IMR-90 (cell line): ENCODE results near the gene PTPN4. TPM values are rescaled to one million over a fixed set of nuclear protein-coding genes. Genes with fewer than 3 reads are reported as not detected.

ENCODE experiments used
- ATAC-seq: fragments of 200-7000 bp; cut with Tn5 transposase; 2 replicates; pipeline ENCODE4 v1.9.1; 2020; ENCODE audit warnings: low read depth, mild to moderate bottlenecking, moderate library complexity
- BruUV-seq: library from RNA; stranded (reverse); fragments of 400-500 nt; replicated peaks from 2 replicates; lab custom pipeline; 2021; lab: Mats Ljungman, UMichigan
- CTCF ChIA-PET: fragments of 300-600 bp; formaldehyde crosslinking; extraction: SDS; loops from one replicate; lab custom pipeline; 2021; ENCODE audit warnings: antibody characterized with exemption; lab: Yijun Ruan, JAX
- POLR2A ChIA-PET: fragments of 300-600 bp; sonication (Branson Sonifier 250); formaldehyde crosslinking; loops from one replicate; lab custom pipeline; 2022; ENCODE audit warnings: antibody characterized with exemption; ENCODE audit not compliant: unreplicated experiment; lab: Charles Lee
- DNase-seq: peaks from one replicate; pipeline ENCODE4 v3.0.0; 2013
- H2AFZ ChIP-seq: replicated peaks from 2 replicates; pipeline ENCODE3; 2013; ENCODE audit warnings: low read length, mild to moderate bottlenecking; ENCODE audit not compliant: poor library complexity
- H2AK5ac ChIP-seq: 2 replicates; pipeline ENCODE4 v1.6.1; 2013; ENCODE audit warnings: low read depth, low read length, inconsistent platforms
- H2AK9ac ChIP-seq: replicated peaks from 2 replicates; pipeline ENCODE3; 2013; ENCODE audit warnings: mild to moderate bottlenecking, low read depth, low read length, moderate library complexity; ENCODE audit not compliant: poor library complexity
- H2BK120ac ChIP-seq: 2 replicates; pipeline ENCODE4 v1.6.1; 2013; ENCODE audit warnings: low read depth, low read length, inconsistent platforms
- H2BK15ac ChIP-seq: 3 replicates; pipeline ENCODE4 v1.6.1; 2013; ENCODE audit warnings: low read depth, low read length, inconsistent platforms
- H2BK20ac ChIP-seq: 2 replicates; pipeline ENCODE4 v1.6.1; 2013; ENCODE audit warnings: low read depth, mild to moderate bottlenecking, inconsistent platforms, low read length, moderate library complexity
- H2BK5ac ChIP-seq: 2 replicates; pipeline ENCODE4 v1.6.1; 2013; ENCODE audit warnings: mild to moderate bottlenecking, low read depth, low read length, inconsistent platforms; ENCODE audit not compliant: poor library complexity, severe bottlenecking
- H3K14ac ChIP-seq: replicated peaks from 2 replicates; pipeline ENCODE4 v1.6.1; 2013; ENCODE audit warnings: low read depth, low read length, inconsistent platforms
- H3K18ac ChIP-seq: 2 replicates; pipeline ENCODE4 v1.6.1; 2013; ENCODE audit warnings: low read depth, low read length, control low read depth
- H3K23ac ChIP-seq: 2 replicates; pipeline ENCODE4 v1.6.1; 2013; ENCODE audit warnings: low read depth, low read length, inconsistent platforms
- H3K27ac ChIP-seq: 2 replicates; pipeline ENCODE4 v1.5.1; 2013; ENCODE audit warnings: mild to moderate bottlenecking, control low read depth, low read length; ENCODE audit not compliant: insufficient read depth
- H3K27me3 ChIP-seq: 2 replicates; pipeline ENCODE4 v1.6.1; 2013; ENCODE audit warnings: low read length; ENCODE audit not compliant: control insufficient read depth, insufficient read depth
- H3K36me3 ChIP-seq: 2 replicates; pipeline ENCODE4 v1.6.1; 2013; ENCODE audit warnings: low read length, mixed read lengths; ENCODE audit not compliant: control insufficient read depth, insufficient read depth
- H3K4ac ChIP-seq: 2 replicates; pipeline ENCODE4 v1.6.1; 2013; ENCODE audit warnings: low read depth, low read length, inconsistent platforms
- H3K4me1 ChIP-seq: 2 replicates; pipeline ENCODE4 v1.6.1; 2013; ENCODE audit warnings: low read length, mixed read lengths; ENCODE audit not compliant: control insufficient read depth, insufficient read depth
- H3K4me2 ChIP-seq: 2 replicates; pipeline ENCODE4 v1.6.1; 2013; ENCODE audit warnings: low read depth, mild to moderate bottlenecking, control low read depth, low read length, moderate library complexity
- H3K4me3 ChIP-seq: 2 replicates; pipeline ENCODE4 v1.5.1; 2013; ENCODE audit warnings: low read depth, mild to moderate bottlenecking, control low read depth, low read length, moderate library complexity; ENCODE audit not compliant: insufficient read depth
- H3K56ac ChIP-seq: 2 replicates; pipeline ENCODE4 v1.6.1; 2013; ENCODE audit warnings: low read length, inconsistent platforms; ENCODE audit not compliant: insufficient read depth; ENCODE audit errors: extremely low read depth
- H3K79me1 ChIP-seq, 2 experiments: 2 replicates each; pipeline ENCODE4 v1.6.1; 2013; ENCODE audit warnings: low read length in 2 of 2, inconsistent platforms in 1 of 2, low read depth in 1 of 2
- H3K9ac ChIP-seq: 2 replicates; pipeline ENCODE4 v1.6.1; 2013; ENCODE audit warnings: low read depth, low read length, control low read depth
- H3K9me1 ChIP-seq: 2 replicates; pipeline ENCODE4 v1.6.1; 2013; ENCODE audit warnings: low read length, inconsistent platforms; ENCODE audit not compliant: insufficient read depth
- H3K9me3 ChIP-seq: 2 replicates; pipeline ENCODE4 v1.6.1; 2013; ENCODE audit warnings: low read length; ENCODE audit not compliant: control insufficient read depth, insufficient read depth
- H4K20me1 ChIP-seq: 2 replicates; pipeline ENCODE4 v1.6.1; 2013; ENCODE audit warnings: low read length, inconsistent platforms; ENCODE audit not compliant: insufficient read depth
- H4K5ac ChIP-seq: 2 replicates; pipeline ENCODE4 v1.6.1; 2013; ENCODE audit warnings: mild to moderate bottlenecking, low read depth, low read length, control low read depth
- H4K8ac ChIP-seq, 2 experiments: 2 replicates each; pipeline ENCODE4 v1.6.1; 2013; ENCODE audit warnings: low read depth in 2 of 2, low read length in 2 of 2, control low read depth in 1 of 2, inconsistent platforms in 1 of 2
- H4K91ac ChIP-seq: 2 replicates; pipeline ENCODE4 v1.6.1; 2013; ENCODE audit warnings: low read depth, low read length, inconsistent platforms; ENCODE audit not compliant: insufficient read depth
- BHLHE40 ChIP-seq: fragments of 150-350 bp; IDR thresholded peaks from 2 replicates; pipeline ENCODE4 v1.6.1; 2016; ENCODE audit warnings: mild to moderate bottlenecking, low read depth, low read length
- CEBPB ChIP-seq: IDR thresholded peaks from 2 replicates; pipeline ENCODE4 v1.6.1; 2012; ENCODE audit warnings: low read depth, low read length, improper control_type of control experiment
- CHD1 ChIP-seq: IDR thresholded peaks from 2 replicates; pipeline ENCODE4 v1.6.1; 2012; ENCODE audit warnings: low read depth, low read length, improper control_type of control experiment
- FOS ChIP-seq: fragments of 150-350 bp; IDR thresholded peaks from 2 replicates; pipeline ENCODE4 v1.6.1; 2016; ENCODE audit warnings: low read depth, low read length
- MAFK ChIP-seq: IDR thresholded peaks from 2 replicates; pipeline ENCODE4 v1.6.1; 2012; ENCODE audit warnings: low read depth, low read length, improper control_type of control experiment
- MAZ ChIP-seq: IDR thresholded peaks from 2 replicates; pipeline ENCODE4 v1.6.1; 2012; ENCODE audit warnings: low read depth, mild to moderate bottlenecking, low read length, improper control_type of control experiment, moderate library complexity, borderline replicate concordance
- MXI1 ChIP-seq: IDR thresholded peaks from 2 replicates; pipeline ENCODE4 v1.6.1; 2012; ENCODE audit warnings: low read depth, mild to moderate bottlenecking, low read length, moderate library complexity, borderline replicate concordance
- NFE2L2 ChIP-seq: fragments of 150-350 bp; IDR thresholded peaks from 2 replicates; pipeline ENCODE4 v1.6.1; 2016; ENCODE audit warnings: low read depth, mild to moderate bottlenecking, low read length
- POLR2A ChIP-seq: IDR thresholded peaks from 2 replicates; pipeline ENCODE4 v1.6.1; 2012; ENCODE audit warnings: mild to moderate bottlenecking, low read depth, low read length
- RAD21 ChIP-seq: IDR thresholded peaks from 2 replicates; pipeline ENCODE4 v1.6.1; 2012; ENCODE audit warnings: low read length, improper control_type of control experiment
- RCOR1 ChIP-seq: IDR thresholded peaks from 2 replicates; pipeline ENCODE4 v1.6.1; 2012; ENCODE audit warnings: mild to moderate bottlenecking, low read length, improper control_type of control experiment; ENCODE audit not compliant: insufficient replicate concordance
- RFX5 ChIP-seq: IDR thresholded peaks from 2 replicates; pipeline ENCODE4 v1.8.0; 2012; ENCODE audit warnings: low read depth, mild to moderate bottlenecking, low read length, moderate library complexity
- SMC3 ChIP-seq: fragments of 150-350 bp; IDR thresholded peaks from 2 replicates; pipeline ENCODE4 v1.6.1; 2016; ENCODE audit warnings: low read depth, mild to moderate bottlenecking, antibody characterized with exemption, low read length, moderate library complexity
- dilution Hi-C: fragments of 300-500 bp; cut with HindIII; formaldehyde crosslinking; loops from one replicate; pipeline ENCODE4 v1.14.3; 2018; ENCODE audit warnings: low sequenced_read_pairs; ENCODE audit not compliant: unreplicated experiment
- in situ Hi-C: fragments of 300-500 bp; cut with MboI; formaldehyde crosslinking; loops from 3 replicates; pipeline ENCODE4 v1.14.3; 2019; ENCODE audit warnings: low sequenced_read_pairs, inconsistent platforms, mixed read lengths
- intact Hi-C: fragments of 100-400 bp; cut with micrococcal nuclease; formaldehyde crosslinking; loops from 2 replicates; pipeline ENCODE4 v1.10.0; 2022
- polyA plus RNA-seq, 3 experiments: library from polyadenylated mRNA; depleted of rRNA; stranded (reverse); fragments of >200 nt; gene quantifications; 2 replicates each; pipeline ENCODE4 v1.2.3, GENCODE V29; 2012; ENCODE audit warnings: low replicate concordance in 1 of 3
- total RNA-seq: library from RNA; depleted of rRNA; stranded (reverse); fragments of >200 nt; gene quantifications from 2 replicates; pipeline ENCODE4 v1.2.3, GENCODE V29; 2012
- TF ChIP-seq, protein P1 (sequence below): fragments of 150-350 bp; IDR thresholded peaks from 2 replicates; pipeline ENCODE4 v1.6.1; 2016; ENCODE audit warnings: low read depth, mild to moderate bottlenecking, low read length, moderate library complexity, borderline replicate concordance
- TF ChIP-seq, protein P2 (sequence below): fragments of 150-350 bp; IDR thresholded peaks from 2 replicates; pipeline ENCODE4 v1.6.1; 2017; ENCODE audit warnings: mild to moderate bottlenecking, antibody characterized with exemption, low read length, low read depth
- TF ChIP-seq, protein P3 (sequence below): conservative IDR thresholded peaks from 2 replicates; pipeline ENCODE4 v1.5.1; 2012; ENCODE audit warnings: mild to moderate bottlenecking, low read depth, low read length, improper control_type of control experiment

Gene PTPN4
- total and polyA plus RNA-seq, 2 of the 4 experiments (the other 2 are of a cell fraction): 2.9 to 19.2 TPM

DNA sequence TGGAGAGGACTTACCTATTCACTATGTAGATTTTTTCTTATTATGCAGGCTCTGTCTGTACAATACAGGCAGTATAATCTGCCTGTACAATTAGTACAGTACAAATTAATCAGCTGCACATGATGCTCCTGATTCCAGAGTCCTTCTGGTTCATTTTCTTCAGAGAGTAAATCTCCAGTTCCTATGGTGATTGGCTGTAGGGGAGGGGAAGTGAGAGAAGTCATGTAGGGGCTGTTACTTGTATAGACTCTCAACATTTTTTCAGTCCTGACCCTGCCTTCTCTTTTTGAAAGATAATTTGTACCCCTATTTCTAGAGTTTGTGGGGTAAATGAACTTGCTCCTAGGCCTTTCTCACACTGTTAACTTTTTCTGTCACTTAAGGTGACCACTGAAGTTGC is 54.5 kb downstream of the PTPN4 start:
- no peak overlapping the region for H3K27ac ChIP-seq
- no peak overlapping the region for H3K23ac ChIP-seq
- TF ChIP-seq MXI1 (no peak), NFE2L2 (no peak), RFX5 (no peak), RCOR1 (no peak), MAFK (no peak), RAD21 (no peak), FOS (no peak), POLR2A (no peak), CEBPB (no peak), MAZ (no peak), BHLHE40 (no peak), CHD1 (no peak), SMC3 (no peak)
- TF ChIP-seq, protein P1, sequence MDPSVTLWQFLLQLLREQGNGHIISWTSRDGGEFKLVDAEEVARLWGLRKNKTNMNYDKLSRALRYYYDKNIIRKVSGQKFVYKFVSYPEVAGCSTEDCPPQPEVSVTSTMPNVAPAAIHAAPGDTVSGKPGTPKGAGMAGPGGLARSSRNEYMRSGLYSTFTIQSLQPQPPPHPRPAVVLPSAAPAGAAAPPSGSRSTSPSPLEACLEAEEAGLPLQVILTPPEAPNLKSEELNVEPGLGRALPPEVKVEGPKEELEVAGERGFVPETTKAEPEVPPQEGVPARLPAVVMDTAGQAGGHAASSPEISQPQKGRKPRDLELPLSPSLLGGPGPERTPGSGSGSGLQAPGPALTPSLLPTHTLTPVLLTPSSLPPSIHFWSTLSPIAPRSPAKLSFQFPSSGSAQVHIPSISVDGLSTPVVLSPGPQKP: no peak
- TF ChIP-seq, protein P2, sequence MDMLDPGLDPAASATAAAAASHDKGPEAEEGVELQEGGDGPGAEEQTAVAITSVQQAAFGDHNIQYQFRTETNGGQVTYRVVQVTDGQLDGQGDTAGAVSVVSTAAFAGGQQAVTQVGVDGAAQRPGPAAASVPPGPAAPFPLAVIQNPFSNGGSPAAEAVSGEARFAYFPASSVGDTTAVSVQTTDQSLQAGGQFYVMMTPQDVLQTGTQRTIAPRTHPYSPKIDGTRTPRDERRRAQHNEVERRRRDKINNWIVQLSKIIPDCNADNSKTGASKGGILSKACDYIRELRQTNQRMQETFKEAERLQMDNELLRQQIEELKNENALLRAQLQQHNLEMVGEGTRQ: no peak
- TF ChIP-seq, protein P3, sequence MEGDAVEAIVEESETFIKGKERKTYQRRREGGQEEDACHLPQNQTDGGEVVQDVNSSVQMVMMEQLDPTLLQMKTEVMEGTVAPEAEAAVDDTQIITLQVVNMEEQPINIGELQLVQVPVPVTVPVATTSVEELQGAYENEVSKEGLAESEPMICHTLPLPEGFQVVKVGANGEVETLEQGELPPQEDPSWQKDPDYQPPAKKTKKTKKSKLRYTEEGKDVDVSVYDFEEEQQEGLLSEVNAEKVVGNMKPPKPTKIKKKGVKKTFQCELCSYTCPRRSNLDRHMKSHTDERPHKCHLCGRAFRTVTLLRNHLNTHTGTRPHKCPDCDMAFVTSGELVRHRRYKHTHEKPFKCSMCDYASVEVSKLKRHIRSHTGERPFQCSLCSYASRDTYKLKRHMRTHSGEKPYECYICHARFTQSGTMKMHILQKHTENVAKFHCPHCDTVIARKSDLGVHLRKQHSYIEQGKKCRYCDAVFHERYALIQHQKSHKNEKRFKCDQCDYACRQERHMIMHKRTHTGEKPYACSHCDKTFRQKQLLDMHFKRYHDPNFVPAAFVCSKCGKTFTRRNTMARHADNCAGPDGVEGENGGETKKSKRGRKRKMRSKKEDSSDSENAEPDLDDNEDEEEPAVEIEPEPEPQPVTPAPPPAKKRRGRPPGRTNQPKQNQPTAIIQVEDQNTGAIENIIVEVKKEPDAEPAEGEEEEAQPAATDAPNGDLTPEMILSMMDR: no peak
- H3K9ac ChIP-seq: no peak overlapping the region
- no peaks in the 10 kb centered on the region for H3K9me3 ChIP-seq
- POLR2A ChIA-PET: no interaction called here
- no peak overlapping the region for H3K4me3 ChIP-seq
- intact Hi-C loops (no loop called here), in situ Hi-C loops (no loop called here), dilution Hi-C loops (no loop called here)
- ATAC-seq (no peak), DNase-seq (no peak)
- no peak overlapping the region for H2BK15ac ChIP-seq
- H2BK120ac ChIP-seq: no peak overlapping the region
- no peak overlapping the region for H3K14ac ChIP-seq
- no peaks in the 10 kb centered on the region for H3K36me3 ChIP-seq
- H4K5ac ChIP-seq: no peak overlapping the region
- no peak overlapping the region for H3K4ac ChIP-seq
- no peak overlapping the region for H4K91ac ChIP-seq
- H4K8ac ChIP-seq: no peak overlapping the region
- no peak overlapping the region for H2AK5ac ChIP-seq
- no peak overlapping the region for H3K18ac ChIP-seq
- H2BK20ac ChIP-seq: no peak overlapping the region
- H4K20me1 ChIP-seq: no peaks in the 10 kb centered on the region
- H3K4me1 ChIP-seq: no peaks in the 10 kb centered on the region
- no peak overlapping the region for H2AK9ac ChIP-seq
- peaks cover 4 to 11% of the 10 kb centered on the region in 2 experiments; a peak in 1 of 4 replicates for H3K79me1 ChIP-seq
- no peak overlapping the region for H3K4me2 ChIP-seq
- no peak overlapping the region for H3K56ac ChIP-seq
- CTCF ChIA-PET: no interaction called here
- H2BK5ac ChIP-seq: no peak overlapping the region
- H3K9me1 ChIP-seq: no peaks in the 10 kb centered on the region
- BruUV-seq: no TSS peak
- no peaks in the 10 kb centered on the region for H3K27me3 ChIP-seq
- no peak overlapping the region for H2AFZ ChIP-seq
